ENCODE data around the gene ATXN1. TPM values are rescaled to one million over a fixed set of nuclear protein-coding genes. Genes with fewer than 3 reads are reported as not detected.

The ATXN1 gene
- total and polyA plus RNA-seq, 2 of the 8 experiments (the other 6 are each of a cell fraction or from before 2014, with no cell fraction given), result 1.6 to 4.0 TPM

- H2AK5ac ChIP-seq (ENCODE audit: low read depth, low read length), result no peak overlapping the region
- H3K56ac ChIP-seq (replicated peaks; ENCODE audit: insufficient read length, low read depth, low read length), result no peak overlapping the region
- no peak overlapping the region for H2AFZ ChIP-seq (ENCODE audit: low read length)
- H3K4me1 ChIP-seq (replicated peaks in 1 of 4; ENCODE audit: control insufficient read depth in 3 of 4, insufficient read depth in 4 of 4, low read length in 3 of 4), result no peaks in the 10 kb centered on the region; a peak in 1 of 7 replicates
- no peak overlapping the region for H3K4me3 ChIP-seq (ENCODE audit: extremely low read depth in 1 of 4, insufficient read depth in 2 of 4, low read depth in 3 of 4, low read length in 4 of 4)
- H3K9me3 ChIP-seq (ENCODE audit: insufficient read depth in 2 of 2, low read depth in 1 of 2, low read length in 1 of 2), result no peaks in the 10 kb centered on the region
- H3K27ac ChIP-seq (ENCODE audit: low read depth, low read length), result no peak overlapping the region
- H3K4ac ChIP-seq (replicated peaks; ENCODE audit: insufficient read length, low read depth, low read length), result no peak overlapping the region
- H3K4me2 ChIP-seq (ENCODE audit: insufficient read depth in 1 of 2, low read depth in 2 of 2, low read length in 2 of 2), result no peak overlapping the region
- H2BK5ac ChIP-seq (ENCODE audit: low read depth, low read length), result no peak overlapping the region
- no peaks in the 10 kb centered on the region for H3K23me2 ChIP-seq (ENCODE audit: low read depth, low read length)
- CTCF ChIA-PET (ENCODE audit: partially characterized antibody), result interaction anchor here (1.8 to 1.9 kb wide), 2 partner anchors 12 to 13 kb away, joined by 7 to 11 read pairs; no protein-coding TSS in a partner anchor
- 93% methylated on average over 2 of the region's 2 CpGs; no CpG with 5 or more reads in 1 of the 2 experiments for WGBS, 2 experiments (ENCODE audit: extremely low coverage in 1 of 2, insufficient coverage in 1 of 2, insufficient read length in 1 of 2, insufficient replicate concordance in 2 of 2, low coverage in 1 of 2, low lambda C conversion rate in 2 of 2, missing lambda C conversion rate in 1 of 2)
- TF ChIP-seq GTF2F1 (IDR thresholded peaks at IDR 0.05; ENCODE audit: borderline replicate concordance, low read depth, low read length) (no peak), TCF12 (IDR thresholded peaks at IDR 0.05; ENCODE audit: low read depth, low read length) (no peak), TEAD4 (IDR thresholded peaks at IDR 0.05; ENCODE audit: low read depth, low read length) (no peak)
- H3K27me3 ChIP-seq (replicated peaks in 1 of 4; ENCODE audit: control insufficient read depth in 3 of 4, extremely low read depth in 1 of 4, insufficient read depth in 3 of 4, low read length in 3 of 4), result no peaks in the 10 kb centered on the region
- no peaks in the 10 kb centered on the region for H4K20me1 ChIP-seq (replicated peaks in 1 of 2; ENCODE audit: control insufficient read depth in 1 of 2, insufficient read depth in 2 of 2, low read length in 2 of 2)
- POLR2A ChIA-PET (ENCODE audit: partially characterized antibody), result no interaction called here
- no peak overlapping the region for H2BK20ac ChIP-seq (ENCODE audit: low read length)
- no peak overlapping the region for H3K23ac ChIP-seq (ENCODE audit: insufficient read length)
- H3K14ac ChIP-seq (ENCODE audit: insufficient read length), result no peak overlapping the region
- H3K79me2 ChIP-seq (ENCODE audit: control insufficient read depth in 1 of 2, insufficient read depth in 2 of 2, low read length in 2 of 2), result no peaks in the 10 kb centered on the region
- H4K91ac ChIP-seq (replicated peaks; ENCODE audit: insufficient read length, low read length), result no peak overlapping the region
- H3K36me3 ChIP-seq (ENCODE audit: control insufficient read depth in 2 of 4, insufficient read depth in 4 of 4, low read length in 3 of 4), result no peaks in the 10 kb centered on the region
- H4K8ac ChIP-seq (ENCODE audit: extremely low read depth, insufficient read depth, low read length), result no peak overlapping the region
- no peak overlapping the region for H2BK15ac ChIP-seq (ENCODE audit: low read length)
- no peak overlapping the region for H3K18ac ChIP-seq (ENCODE audit: extremely low read depth, low read length)
- no peak overlapping the region for H4K5ac ChIP-seq (ENCODE audit: insufficient read length, low read depth, low read length)
- no peak for FAIRE-seq
- H2BK120ac ChIP-seq (replicated peaks; ENCODE audit: low read depth, low read length), result no peak overlapping the region
- no peak overlapping the region for H2BK12ac ChIP-seq (ENCODE audit: low read depth, low read length)
- no peak for DNase-seq (ENCODE audit: low read depth in 1 of 2, low spot score in 2 of 2)
- no peak overlapping the region for H3K9ac ChIP-seq (replicated peaks in 1 of 4; ENCODE audit: extremely low read depth in 1 of 4, low read depth in 3 of 4, low read length in 3 of 4)
- no peaks in the 10 kb centered on the region for H3K79me1 ChIP-seq (ENCODE audit: low read depth, low read length)
Measured at GRCh38 chr6:16751251-16751946, 9.9 kb downstream of the ATXN1 start.
